Measurements from ENCODE around the gene ZBTB4. TPM values are rescaled to one million over a fixed set of nuclear protein-coding genes. Genes with fewer than 3 reads are reported as not detected.

The ZBTB4 gene, protein sequence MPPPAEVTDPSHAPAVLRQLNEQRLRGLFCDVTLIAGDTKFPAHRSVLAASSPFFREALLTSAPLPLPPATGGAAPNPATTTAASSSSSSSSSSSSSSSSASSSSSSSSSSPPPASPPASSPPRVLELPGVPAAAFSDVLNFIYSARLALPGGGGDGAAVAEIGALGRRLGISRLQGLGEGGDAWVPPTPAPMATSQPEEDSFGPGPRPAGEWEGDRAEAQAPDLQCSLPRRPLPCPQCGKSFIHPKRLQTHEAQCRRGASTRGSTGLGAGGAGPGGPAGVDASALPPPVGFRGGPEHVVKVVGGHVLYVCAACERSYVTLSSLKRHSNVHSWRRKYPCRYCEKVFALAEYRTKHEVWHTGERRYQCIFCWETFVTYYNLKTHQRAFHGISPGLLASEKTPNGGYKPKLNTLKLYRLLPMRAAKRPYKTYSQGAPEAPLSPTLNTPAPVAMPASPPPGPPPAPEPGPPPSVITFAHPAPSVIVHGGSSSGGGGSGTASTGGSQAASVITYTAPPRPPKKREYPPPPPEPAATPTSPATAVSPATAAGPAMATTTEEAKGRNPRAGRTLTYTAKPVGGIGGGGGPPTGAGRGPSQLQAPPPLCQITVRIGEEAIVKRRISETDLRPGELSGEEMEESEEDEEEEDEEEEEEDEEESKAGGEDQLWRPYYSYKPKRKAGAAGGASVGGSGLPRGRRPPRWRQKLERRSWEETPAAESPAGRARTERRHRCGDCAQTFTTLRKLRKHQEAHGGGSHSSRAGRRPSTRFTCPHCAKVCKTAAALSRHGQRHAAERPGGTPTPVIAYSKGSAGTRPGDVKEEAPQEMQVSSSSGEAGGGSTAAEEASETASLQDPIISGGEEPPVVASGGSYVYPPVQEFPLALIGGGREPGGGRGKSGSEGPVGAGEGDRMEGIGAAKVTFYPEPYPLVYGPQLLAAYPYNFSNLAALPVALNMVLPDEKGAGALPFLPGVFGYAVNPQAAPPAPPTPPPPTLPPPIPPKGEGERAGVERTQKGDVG
- total RNA-seq, result 10 to 100 TPM; 24.5 to 27.7 TPM

DNA sequence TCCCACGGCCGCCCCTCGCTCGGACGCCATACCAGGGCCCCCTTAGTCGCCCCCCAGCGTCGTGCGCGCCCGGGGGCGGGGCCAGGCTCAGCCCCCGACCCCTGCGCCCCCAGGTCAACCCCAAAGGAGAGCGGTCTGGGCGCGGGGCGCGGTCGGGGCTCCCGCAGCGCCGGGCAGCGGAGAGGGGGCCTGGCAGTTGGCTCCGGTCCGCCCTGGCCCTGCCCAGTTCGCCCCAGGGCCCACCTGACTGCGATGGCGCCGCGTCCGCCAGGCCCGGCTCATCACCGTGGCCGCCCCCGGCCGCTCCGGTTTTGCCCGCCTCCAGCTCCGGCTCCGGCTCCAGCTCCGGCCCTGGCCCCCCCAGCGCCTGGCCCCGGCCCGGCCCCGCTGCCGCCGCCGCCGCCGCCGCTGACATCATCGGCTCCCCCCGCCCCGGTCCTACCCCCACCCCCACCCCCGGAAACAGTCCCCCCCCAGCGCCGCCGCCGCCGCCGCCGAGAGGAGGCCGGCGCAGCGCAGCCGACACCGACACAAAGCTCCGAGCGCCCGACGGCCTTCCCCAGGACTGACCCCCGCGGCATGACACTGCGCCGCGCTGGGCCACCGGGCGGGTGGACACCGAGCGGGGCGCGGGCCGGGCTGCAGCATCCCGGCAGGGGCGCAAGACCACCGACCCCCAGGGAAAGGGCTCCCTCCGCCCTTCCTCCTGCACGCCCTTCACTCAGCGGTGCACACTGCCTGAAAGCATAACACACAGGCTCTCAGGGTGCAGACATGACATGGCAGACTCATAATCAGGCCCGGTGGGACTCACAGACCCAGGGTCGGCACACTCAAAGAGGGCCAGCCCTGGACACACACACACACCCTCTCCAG, at the start of gene ZBTB4:
TSS of gene ZBTB4 (minus strand) at position 419 of the 876 bp plus-strand sequence. CDS start 12,830 bp downstream, outside the sequence.
- DNase-seq (peak; percentile 69), ATAC-seq (peak; percentile 13)
- Mint-ChIP-seq H3K27ac (peak within 1 kb of the TSS; percentile 93), H3K4me1 (peaks cover 62% of the 10 kb centered on the region), H3K4me3 (peak within 1 kb of the TSS; percentile 93), H3K9me3 (ENCODE audit: low read depth) (no peaks in the 10 kb centered on the region), H3K36me3 (peaks cover 3% of the 10 kb centered on the region), H3K27me3 (no peaks in the 10 kb centered on the region)
- CTCF ChIA-PET, result interaction anchor here (0.5 to 3.6 kb wide), 10 partner anchors 9 to 494 kb away, joined by 3 to 21 read pairs (median 3); partner anchors contain the start of genes FGF11 and TP53

DNA sequence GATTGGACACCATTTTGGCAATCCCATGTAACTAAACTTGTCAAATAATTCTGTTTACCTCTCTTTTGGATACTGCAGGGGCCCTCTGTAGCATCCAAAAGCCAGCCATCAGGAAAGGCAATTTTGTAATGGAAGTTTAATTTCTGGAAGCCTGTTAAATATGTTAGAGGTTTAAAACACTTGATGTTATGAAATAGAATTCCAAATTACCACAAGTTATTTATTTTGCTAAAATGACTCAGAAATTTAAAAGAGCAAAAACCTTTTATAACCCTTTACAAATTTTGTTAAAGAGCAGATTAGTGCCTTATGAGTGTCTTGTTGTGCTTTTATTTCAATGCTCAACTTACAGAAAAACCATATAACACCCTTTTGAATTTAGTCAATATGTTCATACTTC, 49.4 kb upstream of the ZBTB4 start:
- CTCF ChIA-PET, result no interaction called here
- no peak overlapping the region for H3K27ac Mint-ChIP-seq
- H3K4me1 Mint-ChIP-seq, result no peaks in the 10 kb centered on the region
- no peak for DNase-seq
- ATAC-seq, result no peak
- no peak overlapping the region for H3K4me3 Mint-ChIP-seq
- peaks cover 11% of the 10 kb centered on the region for H3K9me3 Mint-ChIP-seq (ENCODE audit: low read depth)
- no peaks in the 10 kb centered on the region for H3K27me3 Mint-ChIP-seq
- peaks cover 11% of the 10 kb centered on the region for H3K36me3 Mint-ChIP-seq

DNA sequence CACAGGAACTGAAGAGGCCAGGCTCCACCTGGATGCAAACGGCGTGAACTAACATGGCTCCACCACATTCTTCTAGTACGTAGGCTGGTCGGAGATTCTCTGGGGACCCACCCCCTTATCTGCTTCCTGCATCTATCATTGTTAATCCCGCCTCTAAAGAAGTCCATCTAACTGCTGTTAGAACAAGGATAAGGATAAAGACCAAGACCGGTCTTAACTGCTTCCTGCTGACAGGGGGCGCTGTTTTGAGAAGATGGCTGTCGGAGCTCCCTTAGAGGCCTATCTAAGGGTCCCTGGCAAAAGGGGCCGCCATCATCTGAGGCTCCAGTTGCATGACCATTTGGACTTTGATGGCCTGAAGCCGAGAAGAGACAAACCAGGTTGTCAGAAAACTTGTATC, 43.6 kb upstream of the ZBTB4 start:
- Mint-ChIP-seq H3K4me1 (peaks cover 2% of the 10 kb centered on the region), H3K4me3 (no peak overlapping the region), H3K27me3 (no peaks in the 10 kb centered on the region), H3K36me3 (peaks cover 10% of the 10 kb centered on the region), H3K27ac (no peak overlapping the region), H3K9me3 (ENCODE audit: low read depth) (peaks cover 7% of the 10 kb centered on the region)
- CTCF ChIA-PET, result interaction anchor here (0.8 to 2.2 kb wide), 13 partner anchors 9 to 167 kb away, joined by 3 to 24 read pairs (median 4); partner anchors contain the start of gene WRAP53
- ATAC-seq, result peak; percentile 60
- peak; percentile 50 for DNase-seq

DNA sequence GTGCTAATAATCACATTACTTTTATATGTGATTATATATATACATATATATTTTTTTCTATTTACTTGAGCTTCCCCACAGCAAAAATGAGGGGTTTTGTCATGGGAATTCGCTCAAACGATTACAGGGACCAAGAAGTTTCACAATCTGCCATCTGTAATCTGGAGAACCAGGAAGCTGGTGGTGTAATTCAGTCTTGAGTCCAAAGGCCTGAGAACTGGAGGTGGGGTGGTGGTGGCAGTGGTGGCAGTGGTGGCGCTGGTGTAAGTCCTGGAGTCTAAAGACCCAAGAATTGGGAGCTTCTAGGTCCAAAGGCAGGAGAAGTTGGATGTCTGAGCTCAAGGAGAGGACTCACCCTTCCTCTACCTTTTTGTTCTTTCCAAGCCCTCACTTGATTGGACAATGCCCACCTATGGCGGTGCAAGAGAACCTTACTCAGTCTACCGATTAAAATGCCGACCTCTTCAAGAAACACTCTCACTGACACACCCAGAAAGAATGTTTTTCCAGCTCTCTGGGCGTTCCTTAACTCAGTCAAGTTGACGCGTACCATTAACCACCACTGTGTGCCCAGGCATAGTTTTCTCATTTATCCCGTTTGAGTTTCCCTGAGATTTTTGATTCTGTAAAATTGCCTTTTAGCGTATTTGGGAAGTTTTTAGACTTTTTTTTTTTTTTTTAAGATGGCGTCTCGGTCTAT, 36.6 kb upstream of the ZBTB4 start:
- ATAC-seq, result no peak
- Mint-ChIP-seq H3K4me3 (no peak overlapping the region), H3K4me1 (no peaks in the 10 kb centered on the region), H3K9me3 (ENCODE audit: low read depth) (no peaks in the 10 kb centered on the region), H3K36me3 (peaks cover 27% of the 10 kb centered on the region), H3K27me3 (no peaks in the 10 kb centered on the region), H3K27ac (no peak overlapping the region)
- CTCF ChIA-PET, result interaction anchor here (0.7 to 10.7 kb wide), 13 partner anchors 11 to 172 kb away, joined by 3 to 172 read pairs (median 5); partner anchors contain the start of genes SENP3, SOX15 and TNFSF13
- DNase-seq, result no peak

DNA sequence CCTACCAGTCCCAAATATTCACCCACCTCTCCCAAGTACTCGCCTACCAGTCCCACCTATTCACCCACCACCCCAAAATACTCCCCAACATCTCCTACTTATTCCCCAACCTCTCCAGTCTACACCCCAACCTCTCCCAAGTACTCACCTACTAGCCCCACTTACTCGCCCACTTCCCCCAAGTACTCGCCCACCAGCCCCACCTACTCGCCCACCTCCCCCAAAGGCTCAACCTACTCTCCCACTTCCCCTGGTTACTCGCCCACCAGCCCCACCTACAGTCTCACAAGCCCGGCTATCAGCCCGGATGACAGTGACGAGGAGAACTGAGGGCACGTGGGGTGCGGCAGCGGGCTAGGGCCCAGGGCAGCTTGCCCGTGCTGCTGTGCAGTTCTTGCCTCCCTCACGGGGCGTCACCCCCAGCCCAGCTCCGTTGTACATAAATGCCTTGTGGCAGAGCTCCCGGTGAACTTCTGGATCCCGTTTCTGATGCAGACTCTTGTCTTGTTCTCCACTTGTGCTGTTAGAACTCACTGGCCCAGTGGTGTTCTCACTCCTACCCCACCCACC, 34.5 kb upstream of the ZBTB4 start:
- Mint-ChIP-seq H3K27ac (no peak overlapping the region), H3K9me3 (ENCODE audit: low read depth) (no peaks in the 10 kb centered on the region), H3K36me3 (peaks cover 39% of the 10 kb centered on the region), H3K27me3 (no peaks in the 10 kb centered on the region), H3K4me3 (no peak overlapping the region), H3K4me1 (no peaks in the 10 kb centered on the region)
- ATAC-seq, result no peak
- CTCF ChIA-PET, result interaction anchor here (0.6 to 10.7 kb wide), 20 partner anchors 17 to 184 kb away, joined by 3 to 172 read pairs (median 4); partner anchors contain the start of genes CD68, NEURL4, SENP3 and TMEM95
- DNase-seq, result no peak

DNA sequence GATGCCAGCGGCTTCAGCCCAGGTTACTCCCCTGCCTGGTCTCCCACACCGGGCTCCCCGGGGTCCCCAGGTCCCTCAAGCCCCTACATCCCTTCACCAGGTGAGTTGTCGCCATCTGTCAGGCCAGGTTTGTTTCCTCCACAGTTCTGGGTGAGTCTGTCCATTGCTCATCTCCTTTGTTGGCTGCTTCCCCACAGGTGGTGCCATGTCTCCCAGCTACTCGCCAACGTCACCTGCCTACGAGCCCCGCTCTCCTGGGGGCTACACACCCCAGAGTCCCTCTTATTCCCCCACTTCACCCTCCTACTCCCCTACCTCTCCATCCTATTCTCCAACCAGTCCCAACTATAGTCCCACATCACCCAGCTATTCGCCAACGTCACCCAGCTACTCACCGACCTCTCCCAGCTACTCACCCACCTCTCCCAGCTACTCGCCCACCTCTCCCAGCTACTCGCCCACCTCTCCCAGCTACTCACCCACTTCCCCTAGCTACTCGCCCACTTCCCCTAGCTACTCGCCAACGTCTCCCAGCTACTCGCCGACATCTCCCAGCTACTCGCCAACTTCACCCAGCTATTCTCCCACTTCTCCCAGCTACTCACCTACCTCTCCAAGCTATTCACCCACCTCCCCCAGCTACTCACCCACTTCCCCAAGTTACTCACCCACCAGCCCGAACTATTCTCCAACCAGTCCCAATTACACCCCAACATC, 33.6 kb upstream of the ZBTB4 start:
- DNase-seq, result no peak

DNA sequence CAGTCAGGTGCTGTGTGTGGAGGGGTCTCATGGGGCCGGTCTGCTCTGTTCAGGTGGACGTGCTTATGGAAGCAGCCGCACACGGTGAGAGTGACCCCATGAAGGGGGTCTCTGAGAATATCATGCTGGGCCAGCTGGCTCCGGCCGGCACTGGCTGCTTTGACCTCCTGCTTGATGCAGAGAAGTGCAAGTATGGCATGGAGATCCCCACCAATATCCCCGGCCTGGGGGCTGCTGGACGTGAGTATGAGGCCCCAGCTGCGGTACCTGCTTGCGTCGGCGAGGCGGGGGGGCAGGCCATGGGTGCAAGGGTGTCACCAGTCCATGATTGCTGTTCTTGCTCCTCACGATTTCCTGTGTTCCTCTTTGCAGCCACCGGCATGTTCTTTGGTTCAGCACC, 32.7 kb upstream of the ZBTB4 start:
- H3K36me3 Mint-ChIP-seq, result peaks cover 51% of the 10 kb centered on the region

More for the DNA sequence above, 33.6 kb upstream of the ZBTB4 start:
- H3K27ac Mint-ChIP-seq, result no peak overlapping the region
- H3K36me3 Mint-ChIP-seq, result peaks cover 49% of the 10 kb centered on the region
- ATAC-seq, result no peak
- CTCF ChIA-PET, result interaction anchor here (0.6 to 10.7 kb wide), 12 partner anchors 26 to 183 kb away, joined by 3 to 172 read pairs (median 4); partner anchors contain the start of genes CD68, NEURL4, SENP3 and SOX15
- no peaks in the 10 kb centered on the region for H3K9me3 Mint-ChIP-seq (ENCODE audit: low read depth)
- no peaks in the 10 kb centered on the region for H3K4me1 Mint-ChIP-seq
- no peaks in the 10 kb centered on the region for H3K27me3 Mint-ChIP-seq
- no peak overlapping the region for H3K4me3 Mint-ChIP-seq

DNA sequence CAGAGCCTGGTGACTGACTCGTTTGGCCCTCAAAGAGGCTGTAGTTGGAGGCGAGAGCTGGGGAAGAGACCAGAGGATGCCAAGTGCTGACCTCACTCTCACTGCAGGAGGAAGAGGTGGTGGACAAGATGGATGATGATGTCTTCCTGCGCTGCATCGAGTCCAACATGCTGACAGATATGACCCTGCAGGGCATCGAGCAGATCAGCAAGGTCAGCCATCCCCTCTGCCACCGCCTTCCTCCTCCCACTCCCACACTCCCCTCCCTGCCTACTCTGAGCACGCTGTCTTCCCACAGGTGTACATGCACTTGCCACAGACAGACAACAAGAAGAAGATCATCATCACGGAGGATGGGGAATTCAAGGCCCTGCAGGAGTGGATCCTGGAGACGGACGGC, 31.7 kb upstream of the ZBTB4 start:
- no peaks in the 10 kb centered on the region for H3K27me3 Mint-ChIP-seq
- no peak overlapping the region for H3K4me3 Mint-ChIP-seq
- DNase-seq, result no peak
- H3K36me3 Mint-ChIP-seq, result peaks cover 60% of the 10 kb centered on the region
- ATAC-seq, result no peak
- CTCF ChIA-PET, result interaction anchor here (1.3 to 10.7 kb wide), 2 partner anchors 48 to 177 kb away, joined by 3 to 172 read pairs; partner anchors contain the start of genes SENP3, TNFSF13 and WRAP53
- H3K9me3 Mint-ChIP-seq (ENCODE audit: low read depth), result no peaks in the 10 kb centered on the region
- no peak overlapping the region for H3K27ac Mint-ChIP-seq
- no peaks in the 10 kb centered on the region for H3K4me1 Mint-ChIP-seq

More for the DNA sequence above, 32.7 kb upstream of the ZBTB4 start:
- DNase-seq (no peak), ATAC-seq (no peak)
- Mint-ChIP-seq H3K9me3 (ENCODE audit: low read depth) (no peaks in the 10 kb centered on the region), H3K4me3 (no peak overlapping the region), H3K4me1 (no peaks in the 10 kb centered on the region), H3K27ac (no peak overlapping the region), H3K27me3 (no peaks in the 10 kb centered on the region)
- CTCF ChIA-PET, result interaction anchor here (0.7 to 10.7 kb wide), 2 partner anchors 47 to 50 kb away, joined by 3 to 172 read pairs; partner anchors contain the start of genes SENP3 and TNFSF13

DNA sequence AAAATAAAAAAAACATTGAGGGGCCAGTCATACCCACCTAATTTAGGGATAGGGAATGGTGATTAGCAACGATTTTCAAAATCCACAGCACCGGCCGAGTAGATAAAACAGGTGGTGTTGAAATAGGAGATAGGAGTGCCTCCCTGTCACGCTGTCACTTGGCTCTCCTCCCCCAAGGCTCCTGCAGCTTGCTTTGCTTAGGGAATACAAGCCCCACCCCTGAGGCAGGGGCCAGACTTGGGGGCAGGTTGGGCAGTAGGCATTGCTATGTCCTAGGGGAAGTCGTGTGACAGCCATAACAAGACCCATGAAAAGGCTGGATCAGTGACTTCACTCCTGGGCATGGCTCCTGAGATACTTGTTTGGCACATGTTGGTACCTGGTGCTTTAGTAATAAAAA, 30.5 kb upstream of the ZBTB4 start:
- no peak for DNase-seq
- H3K4me3 Mint-ChIP-seq, result no peak overlapping the region

DNA sequence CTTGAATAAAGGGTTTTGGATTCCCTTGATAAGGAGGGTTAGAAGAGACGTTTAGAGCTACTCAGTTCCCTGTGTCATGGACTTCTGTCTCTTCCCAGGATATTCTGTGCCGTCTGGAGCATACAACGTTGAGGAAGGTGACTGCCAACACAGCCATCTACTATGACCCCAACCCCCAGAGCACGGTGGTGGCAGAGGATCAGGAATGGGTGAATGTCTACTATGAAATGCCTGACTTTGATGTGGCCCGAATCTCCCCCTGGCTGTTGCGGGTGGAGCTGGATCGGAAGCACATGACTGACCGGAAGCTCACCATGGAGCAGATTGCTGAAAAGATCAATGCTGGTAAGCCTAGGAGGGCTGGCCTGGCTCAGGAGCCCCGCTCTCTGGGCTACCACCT, 29.4 kb upstream of the ZBTB4 start:
- Mint-ChIP-seq H3K4me3 (no peak overlapping the region), H3K4me1 (no peaks in the 10 kb centered on the region), H3K36me3 (peaks cover 65% of the 10 kb centered on the region), H3K9me3 (ENCODE audit: low read depth) (no peaks in the 10 kb centered on the region), H3K27ac (no peak overlapping the region), H3K27me3 (no peaks in the 10 kb centered on the region)
- no peak for DNase-seq
- CTCF ChIA-PET, result interaction anchor here (3.2 kb wide), 1 partner anchor 52 kb away, joined by 17 read pairs; no protein-coding TSS in a partner anchor
- no peak for ATAC-seq

More for the DNA sequence above, 30.5 kb upstream of the ZBTB4 start:
- ATAC-seq, result no peak
- peaks cover 66% of the 10 kb centered on the region for H3K36me3 Mint-ChIP-seq
- H3K9me3 Mint-ChIP-seq (ENCODE audit: low read depth), result no peaks in the 10 kb centered on the region
- H3K4me1 Mint-ChIP-seq, result no peaks in the 10 kb centered on the region
- no peak overlapping the region for H3K27ac Mint-ChIP-seq
- CTCF ChIA-PET, result interaction anchor here (3.2 kb wide), 1 partner anchor 51 kb away, joined by 17 read pairs; no protein-coding TSS in a partner anchor
- H3K27me3 Mint-ChIP-seq, result no peaks in the 10 kb centered on the region

DNA sequence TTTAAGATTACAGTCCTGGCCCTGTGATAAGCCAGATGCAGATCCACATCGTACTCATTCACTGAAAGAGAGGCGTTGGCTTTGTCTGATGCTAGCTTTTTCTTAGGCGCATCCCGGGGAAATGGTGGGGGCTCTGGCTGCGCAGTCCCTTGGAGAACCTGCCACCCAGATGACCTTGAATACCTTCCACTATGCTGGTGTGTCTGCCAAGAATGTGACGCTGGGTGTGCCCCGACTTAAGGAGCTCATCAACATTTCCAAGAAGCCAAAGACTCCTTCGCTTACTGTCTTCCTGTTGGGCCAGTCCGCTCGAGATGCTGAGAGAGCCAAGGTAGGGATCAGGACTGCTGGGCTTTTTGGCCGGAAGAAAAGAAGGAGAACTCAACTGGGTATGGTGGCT, 28.7 kb upstream of the ZBTB4 start:
- Mint-ChIP-seq H3K27me3 (no peaks in the 10 kb centered on the region), H3K36me3 (peaks cover 65% of the 10 kb centered on the region), H3K4me3 (no peak overlapping the region), H3K4me1 (no peaks in the 10 kb centered on the region), H3K27ac (no peak overlapping the region), H3K9me3 (ENCODE audit: low read depth) (no peaks in the 10 kb centered on the region)
- CTCF ChIA-PET, result interaction anchor here (0.6 to 3.2 kb wide), 3 partner anchors 8 to 71 kb away, joined by 3 to 17 read pairs (median 4); no protein-coding TSS in a partner anchor
- no peak for DNase-seq
- ATAC-seq, result no peak

All from activated CD8-positive, alpha-beta memory T cell treated with anti-CD3 and anti-CD28 coated beads, Interleukin-2, amount 10 ng/mL, durations not matched to agents 7 days and 5 days (primary cell).